Hematopoietic multipotent progenitor cell treated with erythropoietin and hydrocortisone succinate and interleukin-3 and kit ligand, for 6 days (in vitro differentiated cells): ENCODE measurements around the gene ANKRD40.

Experiments used
- DNase-seq: peaks from one replicate; pipeline ENCODE4 v3.0.0-alpha.2; 2015

ANKRD40 gene

DNA sequence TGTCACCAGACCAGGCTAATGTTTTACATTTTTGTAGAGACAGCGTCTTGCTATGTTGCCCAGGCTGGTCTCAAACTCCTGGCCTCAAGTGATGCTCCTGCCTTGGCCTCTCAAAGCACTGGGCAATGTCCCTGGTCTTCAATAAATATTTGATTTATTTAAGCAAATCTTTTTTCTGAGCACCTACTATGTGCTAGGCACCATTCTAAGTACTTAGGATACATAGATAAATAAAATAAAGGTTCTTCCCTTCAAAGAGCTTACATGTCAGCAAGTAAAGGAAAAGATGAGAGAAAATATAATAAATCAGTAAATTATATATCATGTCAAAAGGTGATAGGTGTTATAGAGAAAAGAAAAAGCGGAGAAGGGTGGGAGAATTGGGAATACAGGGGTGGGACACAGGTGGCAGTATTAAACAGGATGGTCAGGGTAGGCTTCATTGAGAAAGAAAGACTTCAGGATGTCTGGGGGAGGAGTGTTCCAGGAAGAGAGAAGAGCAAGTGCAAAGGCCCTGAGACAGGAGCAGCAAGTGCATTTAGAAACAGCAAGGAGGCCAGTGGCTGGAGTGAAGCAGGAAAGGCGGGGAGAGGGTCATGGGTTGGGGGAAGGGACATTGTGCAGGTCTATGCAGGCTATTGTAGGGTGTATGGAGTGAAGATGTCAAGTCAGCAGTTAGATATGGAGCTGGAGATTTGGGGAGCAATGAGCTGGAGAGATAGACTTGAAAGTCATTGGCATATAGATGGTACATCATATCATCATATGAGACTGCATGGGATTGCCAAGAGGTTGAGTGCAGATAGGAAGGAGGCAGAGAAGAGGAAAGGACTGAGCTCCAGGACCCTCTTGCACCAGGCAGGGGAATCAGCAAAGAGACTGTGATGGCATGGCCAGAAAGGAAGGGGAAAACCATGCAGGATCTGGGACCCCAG is 61.7 kb downstream of the ANKRD40 start:
- DNase-seq = no peak
